Large intestine (tissue), 3 donors: ENCODE measurements around the gene IFT43. TPM values are rescaled to one million over a fixed set of nuclear protein-coding genes. Genes with fewer than 3 reads are reported as not detected.

ENCODE experiments used
- DNase-seq, 2 donors: peaks; one replicate each; pipeline versions ENCODE4 v3.0.0 to v3.0.0-alpha.2; 2013
- H3K27ac ChIP-seq: one replicate; pipeline ENCODE4 v1.5.1; 2013; ENCODE audit warnings: low read length
- H3K27me3 ChIP-seq: 2 replicates; pipeline ENCODE4 v1.6.1; 2013; ENCODE audit warnings: low read length; ENCODE audit not compliant: control insufficient read depth, insufficient read depth
- H3K36me3 ChIP-seq: 2 replicates; pipeline ENCODE4 v1.6.1; 2013; ENCODE audit warnings: low read length; ENCODE audit not compliant: control insufficient read depth, insufficient read depth
- H3K4me1 ChIP-seq: one replicate; pipeline ENCODE4 v1.6.1; 2013; ENCODE audit warnings: low read length; ENCODE audit not compliant: control insufficient read depth, insufficient read depth
- H3K4me3 ChIP-seq: one replicate; pipeline ENCODE4 v1.5.1; 2013; ENCODE audit warnings: low read length
- H3K9me3 ChIP-seq: one replicate; pipeline ENCODE4 v1.6.1; 2013; ENCODE audit warnings: mild to moderate bottlenecking, low read depth, low read length, moderate library complexity; ENCODE audit not compliant: control insufficient read depth
- WGBS: methylation state at CpG from one replicate; pipeline ENCODE4 v1.1.5; 2013; ENCODE audit warnings: low lambda C conversion rate; ENCODE audit not compliant: insufficient coverage; 5-methylcytosine and 5-hydroxymethylcytosine counted together
- polyA plus RNA-seq: library from polyadenylated mRNA; unstranded; fragments of 120-200 nt; gene quantifications from one replicate; pipeline ENCODE4 v1.2.1, GENCODE V29; 2013

The IFT43 gene
- polyA plus RNA-seq, 1 donor = 44.8 TPM

- Histone ChIP-seq H3K4me1 (no peaks in the 10 kb centered on the region), H3K4me3 (no peak overlapping the region), H3K27ac (no peak overlapping the region), H3K36me3 (peaks cover 8% of the 10 kb centered on the region), H3K27me3 (no peaks in the 10 kb centered on the region), H3K9me3 (no peaks in the 10 kb centered on the region)
- WGBS = no CpG with 5 or more reads among the region's 8 CpGs
- DNase-seq = no peak
These were observed 102.8 kb downstream of the IFT43 start for GRCh38 chr14:76088326-76088725.

- Histone ChIP-seq H3K4me1 (no peaks in the 10 kb centered on the region), H3K9me3 (no peaks in the 10 kb centered on the region), H3K36me3 (peaks cover 3% of the 10 kb centered on the region), H3K27me3 (no peaks in the 10 kb centered on the region), H3K27ac (no peak overlapping the region), H3K4me3 (no peak overlapping the region)
- DNase-seq = peak in 1 of 2 donors; percentile 8
- 93% methylated on average over 3 of the region's 16 CpGs for WGBS
These were observed 103.4 kb downstream of the IFT43 start for GRCh38 chr14:76088771-76089571.

DNA sequence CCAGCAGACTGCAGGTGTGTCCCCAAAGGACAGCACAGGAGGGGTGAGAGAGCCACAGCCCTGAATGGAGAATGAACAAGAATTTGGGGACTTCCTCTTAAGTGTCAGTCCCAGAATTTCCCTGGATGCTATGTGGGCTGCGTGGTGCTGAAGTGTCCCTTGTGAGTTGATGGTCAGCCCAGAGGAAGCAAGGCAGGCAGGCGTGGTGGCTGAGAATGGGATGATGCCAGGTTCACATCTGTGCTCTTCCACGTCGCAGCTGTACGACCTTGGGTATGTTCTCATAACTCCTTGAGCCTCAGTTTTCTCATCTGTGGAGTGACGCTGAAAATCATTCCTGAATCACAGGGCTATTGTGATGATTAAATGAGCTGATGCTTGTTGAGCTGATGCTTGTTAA, 104.0 kb downstream of the IFT43 start:
- no peak for DNase-seq
- Histone ChIP-seq H3K4me1 (no peaks in the 10 kb centered on the region), H3K9me3 (no peaks in the 10 kb centered on the region), H3K27me3 (no peaks in the 10 kb centered on the region), H3K4me3 (no peak overlapping the region), H3K27ac (no peak overlapping the region), H3K36me3 (no peaks in the 10 kb centered on the region)
- WGBS = no CpG with 5 or more reads among the region's 6 CpGs

DNA sequence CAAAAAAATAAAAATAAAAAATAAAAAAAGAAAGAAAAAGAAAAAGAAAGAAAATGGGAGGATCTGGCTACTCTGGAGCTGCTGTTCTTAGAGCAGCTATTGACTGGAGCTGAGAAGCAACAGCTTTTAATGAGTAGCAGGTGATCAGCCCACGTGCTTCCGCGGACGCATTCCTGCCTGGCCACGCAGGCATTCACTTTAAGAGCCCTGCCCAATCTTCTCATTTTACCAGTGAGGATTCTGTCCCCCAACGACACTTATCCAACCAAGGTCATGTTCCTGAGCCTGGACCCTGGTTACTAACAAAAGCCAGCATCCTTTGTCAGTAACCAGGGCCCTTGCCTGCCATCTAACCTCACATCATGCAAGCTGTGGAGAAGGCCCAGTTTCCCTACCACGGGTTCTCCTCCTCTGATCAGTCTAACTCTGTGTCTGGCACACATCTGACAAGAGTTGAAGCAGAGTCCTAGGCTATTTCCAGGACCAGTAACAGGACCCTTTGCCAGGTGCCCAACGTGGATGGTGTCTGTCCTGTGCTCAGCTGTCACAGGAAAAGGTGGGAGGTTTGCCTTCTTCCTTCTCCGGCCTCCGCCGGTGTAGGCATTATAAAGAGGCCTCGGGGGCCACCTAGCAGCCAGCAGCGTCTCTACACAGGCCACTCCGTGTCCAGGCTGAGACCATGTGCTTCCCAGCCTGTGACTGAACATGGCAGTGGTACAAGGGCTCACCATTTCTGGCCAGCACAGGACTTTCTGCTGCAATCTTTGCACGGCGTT, 105.2 kb downstream of the IFT43 start:
- Histone ChIP-seq H3K4me3 (no peak overlapping the region), H3K4me1 (no peaks in the 10 kb centered on the region), H3K36me3 (no peaks in the 10 kb centered on the region), H3K27me3 (no peaks in the 10 kb centered on the region), H3K27ac (no peak overlapping the region), H3K9me3 (no peaks in the 10 kb centered on the region)
- DNase-seq = peak in 1 of 2 donors; percentile 18
- no CpG with 5 or more reads among the region's 16 CpGs for WGBS

- Histone ChIP-seq H3K9me3 (no peaks in the 10 kb centered on the region), H3K36me3 (no peaks in the 10 kb centered on the region), H3K27me3 (no peaks in the 10 kb centered on the region), H3K27ac (no peak overlapping the region), H3K4me3 (no peak overlapping the region), H3K4me1 (no peaks in the 10 kb centered on the region)
- DNase-seq = no peak
- WGBS = 100% methylated on average over 2 of the region's 2 CpGs
These were observed 107.5 kb downstream of the IFT43 start for GRCh38 chr14:76093077-76093476.

DNA sequence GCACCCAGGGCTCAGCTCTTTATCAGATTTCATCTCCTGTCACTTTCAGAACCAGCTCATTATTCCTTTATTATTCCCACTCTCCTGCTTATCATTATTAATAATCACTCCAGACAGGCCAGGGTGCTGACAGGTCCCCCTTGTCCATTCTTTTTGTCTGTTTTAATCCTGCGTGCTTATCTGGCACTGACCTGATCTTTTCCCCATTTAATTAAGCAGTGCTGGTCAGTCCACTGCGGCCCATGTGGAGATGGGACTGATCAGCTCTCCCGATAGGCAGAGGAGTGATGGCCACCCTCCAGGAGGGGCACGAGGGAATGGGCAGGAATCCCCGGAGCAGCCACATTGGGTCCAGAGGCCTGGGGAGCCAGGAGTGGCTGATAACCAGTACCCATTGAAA, 110.7 kb downstream of the IFT43 start:
- Histone ChIP-seq H3K27ac (no peak overlapping the region), H3K36me3 (no peaks in the 10 kb centered on the region), H3K9me3 (no peaks in the 10 kb centered on the region), H3K4me3 (no peak overlapping the region), H3K4me1 (no peaks in the 10 kb centered on the region), H3K27me3 (peaks cover 2% of the 10 kb centered on the region)
- DNase-seq = no peak
- no CpG with 5 or more reads among the region's 5 CpGs for WGBS

DNA sequence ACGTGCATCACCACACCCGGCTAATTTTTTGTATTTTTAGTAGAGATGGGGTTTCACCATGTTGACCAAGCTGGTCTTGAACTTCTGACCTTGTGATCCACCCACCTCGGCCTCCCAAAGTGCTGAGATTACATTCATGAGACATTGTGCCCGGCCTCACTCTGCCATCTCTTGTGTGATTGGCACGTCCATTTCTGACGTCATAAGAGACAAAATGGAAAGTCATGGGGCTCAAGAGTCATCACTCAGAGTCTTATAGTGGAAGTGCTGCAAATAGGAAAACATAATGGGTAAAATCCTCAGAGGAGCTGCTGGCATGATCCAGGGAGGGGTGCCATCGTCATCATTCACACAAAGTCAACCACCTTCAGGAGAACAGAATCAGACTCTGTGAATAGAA, 112.0 kb downstream of the IFT43 start:
- no CpG with 5 or more reads among the region's 7 CpGs for WGBS
- H3K9me3 ChIP-seq = no peaks in the 10 kb centered on the region
- H3K27me3 ChIP-seq = peaks cover 2% of the 10 kb centered on the region
- DNase-seq = no peak
- H3K4me3 ChIP-seq = no peak overlapping the region
- H3K27ac ChIP-seq = no peak overlapping the region
- H3K36me3 ChIP-seq = no peaks in the 10 kb centered on the region
- no peaks in the 10 kb centered on the region for H3K4me1 ChIP-seq

GRCh38 chr14:76098047-76098446, 112.5 kb downstream of the IFT43 start:
- Histone ChIP-seq H3K4me3 (no peak overlapping the region), H3K4me1 (no peaks in the 10 kb centered on the region), H3K27ac (no peak overlapping the region), H3K36me3 (no peaks in the 10 kb centered on the region), H3K9me3 (no peaks in the 10 kb centered on the region), H3K27me3 (peaks cover 2% of the 10 kb centered on the region)
- DNase-seq = no peak
- WGBS = 100% methylated on average over 2 of the region's 8 CpGs

- Histone ChIP-seq H3K27ac (no peak overlapping the region), H3K4me1 (no peaks in the 10 kb centered on the region), H3K9me3 (no peaks in the 10 kb centered on the region), H3K27me3 (peaks cover 2% of the 10 kb centered on the region), H3K36me3 (no peaks in the 10 kb centered on the region), H3K4me3 (no peak overlapping the region)
- DNase-seq = no peak
- 100% methylated on average over 1 of the region's 28 CpGs for WGBS
These were observed 113.5 kb downstream of the IFT43 start for GRCh38 chr14:76098916-76099675.

- Histone ChIP-seq H3K4me3 (no peak overlapping the region), H3K36me3 (no peaks in the 10 kb centered on the region)
- WGBS = no CpG with 5 or more reads among the region's 14 CpGs
These were observed 114.7 kb downstream of the IFT43 start for GRCh38 chr14:76100236-76100635.

More at GRCh38 chr14:76100236-76100635, 114.7 kb downstream of the IFT43 start:
- no peak for DNase-seq
- H3K27me3 ChIP-seq = peaks cover 2% of the 10 kb centered on the region
- H3K9me3 ChIP-seq = no peaks in the 10 kb centered on the region
- no peak overlapping the region for H3K27ac ChIP-seq
- no peaks in the 10 kb centered on the region for H3K4me1 ChIP-seq
